ENCODE results near the gene NCKAP5.
"Not testable (repeated sequence)": the region's sequence is repeated elsewhere in the genome, so short reads cannot be mapped to it uniquely, and the experiment has no call there.

NCKAP5 gene

DNA sequence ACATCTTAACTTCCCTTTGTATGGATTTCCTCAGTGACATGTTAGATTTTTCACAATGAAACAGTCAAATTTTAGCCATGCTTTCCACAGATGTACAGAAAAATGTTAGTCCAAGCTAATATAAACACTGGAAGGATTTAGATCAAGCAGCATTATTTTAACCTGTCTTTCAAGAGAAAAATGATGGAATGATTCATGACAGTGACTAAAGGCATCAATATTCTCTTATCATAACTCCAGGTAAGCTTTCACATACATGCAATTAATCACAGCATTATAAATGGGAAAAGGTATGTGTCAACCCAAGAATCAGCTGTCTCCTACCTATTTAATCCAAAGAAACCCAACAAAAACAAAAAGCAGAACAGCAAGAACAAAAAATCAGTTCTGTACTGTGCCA lies 92.7 kb downstream of the NCKAP5 start:
- DNase-seq (ENCODE audit: low read depth in 1 of 2, low spot score in 1 of 2), result no peak

DNA sequence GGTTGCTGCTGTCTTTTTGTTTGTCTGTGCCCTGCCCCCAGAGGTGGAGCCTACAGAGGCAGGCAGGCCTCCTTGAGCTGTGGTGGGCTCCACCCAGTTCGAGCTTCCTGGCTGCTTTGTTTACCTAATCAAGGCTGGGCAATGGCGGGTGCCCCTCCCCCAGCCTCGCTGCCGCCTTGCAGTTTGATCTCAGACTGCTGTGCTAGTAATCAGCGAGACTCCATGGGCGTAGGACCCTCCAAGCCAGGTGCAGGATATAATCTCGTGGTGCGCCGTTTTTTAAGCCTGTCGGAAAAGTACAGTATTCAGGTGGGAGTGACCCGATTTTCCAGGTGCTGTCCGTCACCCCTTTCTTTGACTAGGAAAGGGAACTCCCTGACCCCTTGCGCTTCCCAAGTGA lies 97.8 kb downstream of the NCKAP5 start:
- DNase-seq (ENCODE audit: low read depth in 1 of 2, low spot score in 1 of 2), result not testable (repeated sequence)

DNA sequence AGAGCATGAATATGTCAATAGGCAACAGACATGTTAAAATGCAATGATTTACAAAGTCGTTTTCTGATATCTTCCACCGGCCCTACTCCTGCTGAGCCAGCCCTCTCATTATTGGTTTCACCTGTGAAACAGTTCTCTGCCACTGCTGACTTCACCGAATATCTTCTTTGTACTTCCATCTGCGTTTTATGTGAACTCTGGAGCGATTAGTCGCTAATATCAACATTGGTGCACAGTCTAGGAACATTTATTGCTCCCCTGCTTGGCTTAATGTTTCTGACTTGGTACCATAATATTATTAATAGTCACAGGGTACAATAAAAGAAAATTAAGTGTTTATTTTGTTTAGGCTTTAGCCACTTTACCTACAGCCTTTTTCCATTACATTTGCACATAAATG lies 105.5 kb downstream of the NCKAP5 start:
- DNase-seq (ENCODE audit: low read depth in 1 of 2, low spot score in 1 of 2), result no peak

DNA sequence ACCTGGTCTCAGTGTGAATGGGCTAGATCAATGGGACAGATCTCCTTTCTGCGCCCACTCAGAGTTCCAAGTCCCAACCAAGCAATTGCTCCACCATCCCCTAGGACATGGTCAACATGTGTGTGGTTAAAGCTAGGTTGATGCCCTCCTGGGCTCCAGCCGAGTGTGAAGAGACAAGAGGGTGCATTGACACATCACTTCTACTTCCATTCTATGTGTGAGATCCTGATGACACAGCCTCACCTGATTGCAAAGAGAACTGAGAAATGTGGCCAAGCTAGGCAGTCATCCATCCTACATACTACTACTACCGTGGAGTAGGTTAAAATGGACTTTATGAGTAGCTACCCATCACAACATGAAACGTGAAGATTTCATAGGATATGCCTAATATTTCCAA lies 106.8 kb downstream of the NCKAP5 start:
- DNase-seq (ENCODE audit: low read depth in 1 of 2, low spot score in 1 of 2), result no peak

DNA sequence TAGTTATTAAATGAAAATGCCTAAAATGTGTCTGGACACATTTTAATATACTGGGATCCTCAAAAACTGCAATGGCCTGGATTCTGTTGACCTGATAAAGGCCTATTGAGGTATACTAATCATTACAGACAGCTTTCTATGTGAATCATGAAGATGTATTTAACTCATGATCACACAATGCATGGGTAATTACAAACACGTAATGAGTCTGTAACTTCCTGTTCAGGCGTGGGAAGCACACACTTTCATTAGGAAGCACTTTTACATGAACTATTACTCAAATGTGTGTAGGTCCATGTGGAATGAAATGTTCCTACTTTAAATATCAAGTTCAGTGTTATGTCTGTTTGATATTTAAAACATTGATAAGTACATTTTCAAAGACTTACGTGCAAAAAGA lies 108.7 kb downstream of the NCKAP5 start:
- DNase-seq (ENCODE audit: low read depth in 1 of 2, low spot score in 1 of 2), result no peak

DNA sequence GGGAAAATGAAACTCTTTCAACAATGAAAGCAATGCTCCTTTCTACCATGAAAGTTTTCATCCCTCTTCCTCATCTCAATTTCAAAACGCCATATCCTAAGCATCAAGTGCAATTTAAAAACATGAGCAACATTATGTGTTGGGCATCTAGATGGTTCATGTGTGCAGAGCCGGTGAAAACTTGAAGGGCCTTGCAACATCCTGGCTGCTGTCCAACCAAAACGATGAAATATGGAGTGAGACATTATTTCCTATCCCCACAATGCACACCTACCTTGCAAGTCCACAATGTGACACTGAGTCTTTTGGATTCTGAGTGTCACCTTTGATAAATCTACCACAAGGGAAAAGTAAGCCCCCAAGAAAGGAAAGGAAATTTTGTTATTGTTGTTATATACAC lies 110.0 kb downstream of the NCKAP5 start:
- DNase-seq (ENCODE audit: low read depth in 1 of 2, low spot score in 1 of 2), result no peak

DNA sequence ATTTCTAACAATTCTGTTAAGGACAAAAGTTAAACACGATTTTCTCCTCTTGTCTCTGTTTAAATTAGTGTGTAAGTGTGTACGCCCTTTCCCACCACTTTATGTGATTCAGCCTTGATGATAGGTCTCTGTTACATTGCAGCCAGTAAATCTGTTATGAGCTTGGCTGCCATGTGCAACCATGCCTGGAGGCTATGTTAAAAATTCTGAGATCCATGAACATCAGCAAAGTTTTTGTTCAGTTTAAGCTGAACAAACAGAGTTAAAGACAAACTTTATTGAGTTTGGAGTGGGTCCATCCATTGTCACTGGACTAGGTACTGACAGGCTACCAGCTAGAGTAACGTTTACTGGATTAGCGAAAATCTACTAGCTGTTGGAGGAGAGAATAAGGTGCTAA lies 110.4 kb downstream of the NCKAP5 start:
- no peak for DNase-seq (ENCODE audit: low read depth in 1 of 2, low spot score in 1 of 2)

DNA sequence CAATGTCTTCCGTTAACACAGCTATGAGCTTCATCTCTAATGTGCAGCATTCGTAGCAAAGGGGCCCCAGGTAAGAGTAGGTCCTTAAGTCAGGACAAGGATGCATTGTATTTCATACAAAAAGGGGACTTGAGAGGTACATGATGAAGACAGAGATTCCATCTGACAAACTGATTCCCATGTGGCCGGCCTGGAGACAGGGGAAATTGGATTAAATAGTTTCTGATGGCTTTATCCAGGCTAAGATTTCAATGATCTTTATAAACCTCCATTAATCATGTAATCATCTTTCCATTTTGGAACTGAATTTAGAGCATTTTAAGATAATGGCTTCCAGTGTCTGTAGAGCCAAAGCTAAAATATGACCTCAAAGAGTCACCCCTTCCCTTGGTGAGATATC lies 111.3 kb downstream of the NCKAP5 start:
- no peak for DNase-seq (ENCODE audit: low read depth in 1 of 2, low spot score in 1 of 2)

DNA sequence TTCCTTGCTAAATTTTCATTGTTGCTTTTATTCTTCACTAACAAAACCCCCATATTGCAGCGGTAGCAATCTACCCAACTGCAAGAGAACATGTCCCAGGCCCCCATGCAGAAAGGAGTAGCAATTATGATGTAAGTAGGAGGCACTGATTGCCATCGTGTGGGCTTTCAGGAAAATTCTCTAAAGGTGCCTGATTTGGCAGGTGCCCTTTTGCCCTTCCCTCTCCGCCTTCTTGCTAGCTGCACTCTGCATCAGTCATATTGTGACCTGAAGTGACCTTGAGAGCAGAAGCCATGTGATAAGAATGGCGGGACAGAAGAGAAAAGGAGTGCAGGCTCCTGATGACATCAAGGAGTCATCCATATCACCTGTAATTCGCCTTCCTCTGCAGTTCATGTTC lies 112.1 kb downstream of the NCKAP5 start:
- no peak for DNase-seq (ENCODE audit: low read depth in 1 of 2, low spot score in 1 of 2)

DNA sequence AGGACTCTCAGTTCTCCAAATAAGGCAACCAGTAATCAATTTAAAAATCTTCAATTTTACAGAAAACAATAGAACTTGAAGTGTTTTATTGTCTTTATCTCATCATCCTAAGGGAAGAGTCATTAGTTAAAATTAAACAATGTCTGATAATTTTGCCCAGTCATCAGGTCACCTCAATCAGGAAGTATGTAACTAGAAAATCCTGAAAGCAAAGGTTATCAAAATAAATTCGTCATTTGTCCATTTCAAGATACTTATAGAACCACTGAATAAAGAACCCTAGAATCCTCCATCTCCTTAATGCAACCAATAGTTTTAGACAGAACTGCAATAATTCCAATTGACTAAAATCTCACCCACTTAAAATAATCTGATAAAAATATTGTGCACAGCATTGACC lies 115.2 kb downstream of the NCKAP5 start:
- no peak for DNase-seq (ENCODE audit: low read depth in 1 of 2, low spot score in 1 of 2)

DNA sequence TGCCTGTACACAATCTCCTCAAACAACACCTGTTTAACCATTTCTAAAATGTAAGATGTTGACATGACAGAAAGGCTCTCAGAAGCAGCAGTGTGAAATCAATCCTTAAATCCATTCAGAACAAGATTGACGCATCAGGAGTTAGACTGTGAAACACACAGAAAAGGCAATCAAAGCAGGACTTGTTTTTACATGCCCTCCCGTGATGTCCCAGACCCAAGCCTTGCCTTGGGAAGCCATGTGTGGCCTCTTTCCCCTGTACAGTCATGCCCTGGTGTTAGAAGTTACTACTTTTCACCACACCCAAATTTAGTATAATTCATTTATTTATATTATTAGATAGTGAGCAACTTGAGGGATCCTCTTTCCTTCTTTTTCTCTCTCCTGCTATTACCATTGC lies 115.7 kb downstream of the NCKAP5 start:
- DNase-seq (ENCODE audit: low read depth in 1 of 2, low spot score in 1 of 2), result no peak

DNA sequence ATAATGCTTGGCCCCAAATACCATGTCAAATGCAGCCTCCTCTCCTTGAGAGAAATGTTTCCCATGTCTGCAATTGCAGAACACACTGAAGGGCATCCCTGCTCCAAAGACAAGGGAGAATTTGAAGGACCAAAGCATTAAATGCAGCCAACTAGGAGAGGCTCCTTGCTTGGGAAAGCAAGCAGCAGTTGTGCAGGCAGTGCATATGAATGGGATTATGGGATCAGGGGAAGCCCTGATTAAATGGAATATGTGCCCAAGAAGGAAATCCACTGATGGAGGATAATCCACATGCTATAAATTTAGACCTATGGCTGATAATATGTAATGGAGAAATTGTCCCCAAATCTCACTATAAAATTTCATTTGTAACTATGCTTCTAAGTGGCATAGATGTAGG lies 116.1 kb downstream of the NCKAP5 start:
- no peak for DNase-seq (ENCODE audit: low read depth in 1 of 2, low spot score in 1 of 2)

DNA sequence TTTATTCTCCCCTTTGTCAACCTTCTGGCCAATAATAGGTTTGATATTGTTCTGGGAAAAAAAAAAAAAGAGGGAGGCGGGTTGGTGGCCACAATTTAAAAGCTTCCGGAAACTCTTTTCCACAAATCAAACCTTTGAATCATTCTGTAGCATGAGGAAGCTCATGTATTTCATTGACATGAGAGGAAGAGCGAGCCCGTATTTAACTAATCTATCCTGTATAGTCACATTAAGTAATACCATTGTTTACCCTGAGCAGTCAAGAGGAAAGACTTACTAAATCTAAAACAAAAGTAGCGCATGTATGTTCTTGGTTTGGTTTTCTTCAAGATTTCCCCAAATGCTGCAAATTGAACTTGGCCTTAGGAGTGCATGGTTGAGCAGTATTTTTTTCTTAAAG lies 120.1 kb downstream of the NCKAP5 start:
- DNase-seq (ENCODE audit: low read depth in 1 of 2, low spot score in 1 of 2), result no peak

DNA sequence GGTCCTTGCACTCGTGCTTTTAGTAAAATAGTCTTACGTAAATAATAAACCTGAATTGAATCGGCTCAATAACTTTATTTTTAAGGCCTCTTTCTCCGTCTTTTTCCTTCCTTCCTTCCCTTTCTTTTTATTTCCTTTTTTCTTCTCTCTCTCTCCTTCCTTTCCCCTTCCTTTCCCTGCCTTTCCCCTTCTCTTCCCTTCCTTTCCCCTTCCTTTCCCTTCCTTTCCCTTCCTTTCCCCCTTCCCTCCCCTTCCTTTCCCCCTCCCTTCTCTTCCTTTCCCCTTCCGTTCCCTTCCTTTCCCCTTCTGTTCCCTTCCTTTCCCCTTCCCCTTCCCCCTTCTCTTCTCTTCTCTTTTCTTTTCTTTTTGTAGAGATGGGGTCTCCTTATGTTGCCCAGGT lies 121.0 kb downstream of the NCKAP5 start:
- DNase-seq (ENCODE audit: low read depth in 1 of 2, low spot score in 1 of 2), result no peak

DNA sequence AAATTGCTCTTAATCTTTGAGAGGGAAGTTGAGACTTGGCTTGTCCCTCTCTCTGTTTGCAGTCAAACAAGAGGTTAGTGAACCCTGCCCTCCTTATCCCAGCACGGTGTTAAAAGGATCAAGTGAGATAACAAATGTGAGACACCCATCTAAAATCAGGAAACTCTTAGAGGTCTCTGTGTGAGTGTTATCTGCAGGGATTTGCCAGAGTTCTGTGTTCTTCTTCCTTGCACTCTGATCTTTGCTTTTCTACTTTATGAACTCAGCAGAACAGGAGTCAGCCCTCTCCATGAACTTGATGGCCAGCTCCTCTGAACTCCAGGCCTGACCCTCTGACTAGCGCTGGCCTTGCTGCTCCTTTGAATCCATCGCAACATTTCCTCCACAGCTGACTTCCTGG lies 123.8 kb downstream of the NCKAP5 start:
- DNase-seq (ENCODE audit: low read depth in 1 of 2, low spot score in 1 of 2), result no peak

DNA sequence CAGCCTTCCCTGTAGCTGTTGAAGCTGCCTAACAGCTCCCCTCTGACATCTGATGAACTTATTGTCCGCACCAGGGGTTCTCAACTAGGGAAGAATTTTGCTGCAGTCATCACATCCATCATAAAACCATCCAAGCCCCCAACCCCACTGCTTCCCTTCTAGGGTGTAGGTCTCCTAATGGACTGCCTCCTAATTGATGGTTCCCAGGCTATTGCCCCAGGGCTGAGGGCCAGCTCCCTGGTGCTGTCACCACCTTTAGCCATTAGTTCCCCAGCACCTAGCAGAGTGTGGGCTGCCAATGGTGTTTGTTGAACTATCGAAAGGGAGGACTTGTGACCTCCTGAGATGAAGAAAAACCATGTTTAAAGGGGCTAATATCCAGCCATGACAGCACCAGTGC lies 125.9 kb downstream of the NCKAP5 start:
- no peak for DNase-seq (ENCODE audit: low read depth in 1 of 2, low spot score in 1 of 2)

DNA sequence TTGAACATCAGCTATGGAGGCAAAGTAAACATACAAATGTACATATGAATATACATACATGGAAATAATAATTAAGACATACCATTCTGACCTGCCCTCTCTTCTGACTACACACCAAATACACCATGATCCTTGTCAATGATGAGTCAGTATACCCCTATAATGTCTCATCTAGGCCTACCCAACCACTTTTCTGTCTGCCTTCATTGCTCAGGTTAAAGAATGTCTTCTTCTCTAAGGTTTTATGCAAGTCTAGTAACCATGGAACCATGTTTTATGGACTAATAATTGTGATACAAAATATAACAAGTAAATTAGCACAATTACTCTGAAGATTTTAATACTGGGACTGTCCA lies 128.7 kb downstream of the NCKAP5 start:
- DNase-seq (ENCODE audit: low read depth in 1 of 2, low spot score in 1 of 2), result no peak

DNA sequence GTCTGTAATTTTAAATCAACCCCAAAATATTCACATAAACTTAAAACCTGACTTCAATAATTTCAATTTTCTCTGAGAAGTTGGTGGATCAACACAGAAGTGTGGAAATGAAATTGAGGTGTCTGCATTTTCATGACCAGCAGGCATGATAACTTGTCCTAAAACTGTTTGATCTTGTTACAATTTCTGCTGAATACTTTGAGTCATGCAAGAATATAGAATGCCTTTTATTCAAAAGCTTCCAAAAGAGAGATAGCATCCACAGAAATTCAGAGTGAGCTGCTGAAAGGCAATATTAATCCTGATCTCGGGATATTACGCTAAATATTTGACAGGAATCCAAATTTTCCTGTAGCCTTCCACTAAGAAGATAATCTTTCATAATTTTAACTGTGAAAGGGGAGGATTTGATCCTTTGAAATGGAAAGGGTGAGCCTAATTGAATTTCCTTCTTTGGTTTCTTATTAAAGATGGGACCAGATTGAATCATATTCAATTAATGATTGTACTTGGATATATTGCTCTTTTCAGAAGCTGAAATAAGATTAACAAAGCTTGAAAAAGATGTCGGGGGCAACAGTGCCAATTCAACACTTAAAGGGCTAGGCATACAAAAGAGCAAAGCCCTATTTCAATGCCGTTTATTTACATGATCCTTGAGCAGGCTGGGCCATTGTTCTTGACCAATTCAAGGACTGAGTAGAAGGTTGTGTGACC lies 129.3 kb downstream of the NCKAP5 start:
- no peak for DNase-seq (ENCODE audit: low read depth in 1 of 2, low spot score in 1 of 2)

DNA sequence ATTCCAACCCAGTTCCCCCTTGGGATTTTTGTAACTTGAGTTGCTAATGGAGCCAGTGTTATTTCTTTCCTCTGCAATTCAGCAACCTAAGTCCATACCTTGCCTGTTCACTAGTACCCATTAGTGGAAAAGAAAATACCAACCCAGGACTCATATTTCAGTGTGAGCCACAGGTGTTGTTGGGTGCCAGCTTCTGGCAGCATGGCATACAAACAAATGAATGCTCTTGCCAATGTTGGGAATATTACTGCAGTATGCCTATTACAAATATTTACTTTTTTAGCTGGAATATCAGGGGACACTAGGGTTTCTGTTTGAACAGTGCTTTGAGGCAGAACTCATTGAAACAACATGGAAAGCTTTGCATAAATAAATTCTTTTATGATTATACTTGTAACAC lies 130.2 kb downstream of the NCKAP5 start:
- no peak for DNase-seq (ENCODE audit: low read depth in 1 of 2, low spot score in 1 of 2)

DNA sequence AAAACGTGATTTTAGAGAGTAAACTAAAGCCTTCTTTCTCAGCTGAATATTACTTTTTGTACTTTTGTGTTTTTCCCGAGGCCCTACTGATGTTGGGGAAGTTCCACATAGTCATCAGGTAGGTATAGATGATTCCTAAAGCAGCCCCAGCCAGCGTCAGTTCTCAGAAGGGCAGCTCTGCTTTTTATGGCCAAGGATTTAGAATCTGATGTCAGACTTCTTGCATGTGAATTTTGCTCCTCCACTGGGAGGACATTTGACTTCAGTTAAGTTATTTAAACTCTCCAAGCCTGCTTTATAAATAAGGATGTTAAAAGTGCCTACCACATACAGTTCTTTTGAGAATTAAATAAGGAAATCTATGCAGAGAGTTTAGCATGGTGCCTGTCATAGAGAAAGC lies 130.8 kb downstream of the NCKAP5 start:
- no peak for DNase-seq (ENCODE audit: low read depth in 1 of 2, low spot score in 1 of 2)

DNA sequence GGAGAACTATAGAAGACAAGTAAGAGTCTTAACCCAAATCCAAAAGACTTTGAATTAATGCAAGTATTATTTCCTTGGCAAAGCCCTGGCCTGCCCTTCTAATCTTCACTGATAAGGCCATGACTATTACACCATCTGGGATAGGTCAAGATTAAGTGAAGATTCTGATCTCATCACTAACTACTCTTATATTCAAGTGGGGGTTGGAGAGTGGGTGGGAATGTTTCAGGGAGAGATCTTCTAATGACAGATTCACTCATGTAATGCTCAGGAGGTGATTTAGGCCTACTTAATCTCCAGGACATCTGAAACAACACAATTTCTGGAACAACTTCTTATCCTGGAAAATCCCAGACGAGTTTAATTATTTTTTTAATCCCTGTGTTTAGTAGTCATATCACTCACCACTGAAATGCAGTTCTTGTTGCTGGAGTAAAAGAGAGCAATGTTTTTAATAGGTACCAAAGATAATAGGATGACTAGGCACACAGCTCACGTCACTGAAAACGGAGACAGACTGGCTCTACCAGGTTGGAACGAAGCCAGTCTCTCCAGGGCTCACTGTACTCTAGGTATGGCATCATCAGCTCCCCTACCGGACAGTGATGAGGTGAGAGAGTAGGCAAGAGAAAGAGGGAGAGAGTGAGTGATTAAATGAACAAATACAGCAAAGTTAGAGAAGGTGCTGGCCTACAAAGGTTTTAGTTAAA lies 133.1 kb downstream of the NCKAP5 start:
- no peak for DNase-seq (ENCODE audit: low read depth in 1 of 2, low spot score in 1 of 2)

DNA sequence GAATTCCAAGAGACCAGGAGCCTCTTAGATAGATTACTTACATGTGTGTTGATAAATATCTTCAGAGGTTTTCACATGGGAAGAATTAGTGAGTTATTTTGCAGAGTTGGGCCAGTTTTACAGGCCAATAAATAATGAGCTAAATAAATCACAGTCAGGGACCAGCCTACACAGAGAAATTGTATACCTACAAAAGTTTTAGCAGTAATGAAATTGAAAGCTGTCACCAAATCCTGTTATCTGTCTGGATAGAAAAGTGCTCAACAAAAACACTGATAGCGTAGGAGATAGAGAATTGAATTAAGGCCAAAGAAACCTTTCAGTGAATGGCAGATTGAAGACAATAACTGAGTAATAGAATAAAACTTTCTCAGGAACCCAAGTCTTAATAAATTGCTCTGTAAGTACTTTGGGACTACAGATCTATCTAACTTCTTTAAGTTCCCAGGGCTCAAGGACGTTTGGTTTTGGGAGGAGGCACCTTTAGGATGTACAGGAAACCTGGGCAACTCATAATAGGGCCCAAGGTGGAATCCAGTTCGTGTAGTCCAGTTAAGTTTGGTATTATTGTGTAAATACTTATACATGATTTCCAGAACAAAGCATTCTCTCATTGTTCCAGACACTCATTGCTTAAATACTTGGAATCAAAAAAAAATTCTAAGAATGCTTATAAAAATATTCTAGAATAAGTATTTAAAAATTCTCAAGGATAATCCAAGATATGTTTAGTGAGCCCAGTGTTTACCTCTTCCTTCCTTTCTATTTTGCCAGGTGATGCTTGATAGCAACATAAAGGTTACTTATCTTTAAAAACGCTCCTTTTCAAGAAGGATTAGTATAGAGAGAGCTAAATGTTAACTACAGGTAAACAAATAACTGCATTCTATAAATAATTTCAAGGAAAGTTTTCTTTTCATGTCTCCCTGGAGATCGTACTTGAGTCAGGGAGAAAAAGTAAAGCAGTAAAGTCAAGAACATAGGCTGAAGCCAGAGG lies 134.5 kb downstream of the NCKAP5 start:
- no peak for DNase-seq (ENCODE audit: low read depth in 1 of 2, low spot score in 1 of 2)

All from activated CD4-positive, alpha-beta T cell treated with anti-CD3 and anti-CD28 coated beads, Interleukin-2, amount 50 U/mL, for 24 hours (primary cell).